ENCODE results near the gene C1R.

The C1R gene

GRCh38 chr12:7101047-7101693 is 8.9 kb upstream of the C1R start:
- H3K4me3 ChIP-seq: no peak overlapping the region
- no peaks in the 10 kb centered on the region for H3K9me3 ChIP-seq
- DNase-seq (ENCODE audit: low spot score in 2 of 2): no peak
- peaks cover 10% of the 10 kb centered on the region; the same call in 1 of the 2 replicates for H3K36me3 ChIP-seq (replicated peaks)
- no peaks in the 10 kb centered on the region for H3K27me3 ChIP-seq (ENCODE audit: low read depth)
- in situ Hi-C loops (cut with MboI; ENCODE audit: low sequenced_read_pairs): loop anchor here (25.0 kb wide), 1 partner anchor 364 kb away; no protein-coding TSS in a partner anchor
- no peaks in the 10 kb centered on the region for H3K4me1 ChIP-seq

- DNase-seq (ENCODE audit: low spot score in 2 of 2): no peak
- in situ Hi-C loops (cut with MboI; ENCODE audit: low sequenced_read_pairs): loop anchor here (25.0 kb wide), 1 partner anchor 363 kb away; no protein-coding TSS in a partner anchor
Measured at GRCh38 chr12:7100239-7100638, 8.0 kb upstream of the C1R start.

GRCh38 chr12:7099290-7099996 is 7.2 kb upstream of the C1R start:
- DNase-seq (ENCODE audit: low spot score in 2 of 2): no peak
- Histone ChIP-seq H3K4me3 (no peak overlapping the region), H3K36me3 (replicated peaks) (peaks cover 10% of the 10 kb centered on the region; the same call in 1 of the 2 replicates), H3K27me3 (ENCODE audit: low read depth) (no peaks in the 10 kb centered on the region), H3K4me1 (no peaks in the 10 kb centered on the region), H3K9me3 (no peaks in the 10 kb centered on the region)
- in situ Hi-C loops (cut with MboI; ENCODE audit: low sequenced_read_pairs): no loop called here

More at GRCh38 chr12:7100239-7100638, 8.0 kb upstream of the C1R start:
- Histone ChIP-seq H3K9me3 (no peaks in the 10 kb centered on the region), H3K4me1 (no peaks in the 10 kb centered on the region), H3K36me3 (replicated peaks) (peaks cover 10% of the 10 kb centered on the region; the same call in 1 of the 2 replicates), H3K4me3 (no peak overlapping the region), H3K27me3 (ENCODE audit: low read depth) (no peaks in the 10 kb centered on the region)

- Histone ChIP-seq H3K36me3 (replicated peaks) (peaks cover 10% of the 10 kb centered on the region; the same call in 1 of the 2 replicates), H3K4me1 (peaks cover 3% of the 10 kb centered on the region), H3K27me3 (ENCODE audit: low read depth) (no peaks in the 10 kb centered on the region), H3K4me3 (no peak overlapping the region), H3K9me3 (no peaks in the 10 kb centered on the region)
- no peak for DNase-seq (ENCODE audit: low spot score in 2 of 2)
- in situ Hi-C loops (cut with MboI; ENCODE audit: low sequenced_read_pairs): no loop called here
Measured at GRCh38 chr12:7096979-7097378, 4.7 kb upstream of the C1R start.

GRCh38 chr12:7096006-7096932 is 4.0 kb upstream of the C1R start:
- in situ Hi-C loops (cut with MboI; ENCODE audit: low sequenced_read_pairs): no loop called here
- Histone ChIP-seq H3K4me1 (peaks cover 10% of the 10 kb centered on the region), H3K9me3 (no peaks in the 10 kb centered on the region), H3K27me3 (ENCODE audit: low read depth) (no peaks in the 10 kb centered on the region), H3K36me3 (replicated peaks) (peaks cover 10% of the 10 kb centered on the region; the same call in 1 of the 2 replicates), H3K4me3 (no peak overlapping the region)
- DNase-seq (ENCODE audit: low spot score in 2 of 2): no peak

- Histone ChIP-seq H3K9me3 (no peaks in the 10 kb centered on the region), H3K4me3 (no peak overlapping the region), H3K4me1 (peaks cover 22% of the 10 kb centered on the region), H3K36me3 (replicated peaks) (peaks cover 6% of the 10 kb centered on the region; the same call in 1 of the 2 replicates), H3K27me3 (ENCODE audit: low read depth) (no peaks in the 10 kb centered on the region)
- in situ Hi-C loops (cut with MboI; ENCODE audit: low sequenced_read_pairs): no loop called here
- no peak for DNase-seq (ENCODE audit: low spot score in 2 of 2)
Measured at GRCh38 chr12:7093892-7094291, 1.6 kb upstream of the C1R start.

GRCh38 chr12:7093486-7093885 is 1.2 kb upstream of the C1R start:
- H3K27me3 ChIP-seq (ENCODE audit: low read depth): no peaks in the 10 kb centered on the region
- in situ Hi-C loops (cut with MboI; ENCODE audit: low sequenced_read_pairs): no loop called here
- H3K36me3 ChIP-seq (replicated peaks): peaks cover 3% of the 10 kb centered on the region; the same call in 1 of the 2 replicates
- H3K4me1 ChIP-seq: peaks cover 22% of the 10 kb centered on the region
- no peaks in the 10 kb centered on the region for H3K9me3 ChIP-seq
- H3K4me3 ChIP-seq: no peak overlapping the region
- no peak for DNase-seq (ENCODE audit: low spot score in 2 of 2)

- Histone ChIP-seq H3K9me3 (no peaks in the 10 kb centered on the region), H3K4me1 (peaks cover 22% of the 10 kb centered on the region), H3K4me3 (no peak overlapping the region), H3K36me3 (replicated peaks) (no peaks in the 10 kb centered on the region), H3K27me3 (ENCODE audit: low read depth) (no peaks in the 10 kb centered on the region)
- DNase-seq (ENCODE audit: low spot score in 2 of 2): no peak
- in situ Hi-C loops (cut with MboI; ENCODE audit: low sequenced_read_pairs): no loop called here
Measured at GRCh38 chr12:7092986-7093460, 778 bp upstream of the C1R start.

GRCh38 chr12:7091660-7092228 is 501 bp downstream of the C1R start:
- Histone ChIP-seq H3K9me3 (no peaks in the 10 kb centered on the region), H3K27me3 (ENCODE audit: low read depth) (no peaks in the 10 kb centered on the region), H3K4me1 (peaks cover 22% of the 10 kb centered on the region), H3K4me3 (peak overlapping the region; percentile 21), H3K36me3 (replicated peaks) (no peaks in the 10 kb centered on the region)
- no peak for DNase-seq (ENCODE audit: low spot score in 2 of 2)
- in situ Hi-C loops (cut with MboI; ENCODE audit: low sequenced_read_pairs): no loop called here

GRCh38 chr12:7091171-7091570 is 1.1 kb downstream of the C1R start:
- H3K27me3 ChIP-seq (ENCODE audit: low read depth): no peaks in the 10 kb centered on the region
- H3K36me3 ChIP-seq (replicated peaks): no peaks in the 10 kb centered on the region
- in situ Hi-C loops (cut with MboI; ENCODE audit: low sequenced_read_pairs): no loop called here
- peaks cover 22% of the 10 kb centered on the region for H3K4me1 ChIP-seq
- H3K4me3 ChIP-seq: no peak overlapping the region
- no peaks in the 10 kb centered on the region for H3K9me3 ChIP-seq
- DNase-seq (ENCODE audit: low spot score in 2 of 2): no peak

- H3K27me3 ChIP-seq (ENCODE audit: low read depth): no peaks in the 10 kb centered on the region
- peak; percentile 93 to 94 for DNase-seq (ENCODE audit: low spot score in 2 of 2)
- no peaks in the 10 kb centered on the region for H3K36me3 ChIP-seq (replicated peaks)
- no peak overlapping the region for H3K4me3 ChIP-seq
- no peaks in the 10 kb centered on the region for H3K9me3 ChIP-seq
- peaks cover 22% of the 10 kb centered on the region for H3K4me1 ChIP-seq
- in situ Hi-C loops (cut with MboI; ENCODE audit: low sequenced_read_pairs): no loop called here
Measured at GRCh38 chr12:7090222-7090998, 1.8 kb downstream of the C1R start.

- Histone ChIP-seq H3K36me3 (replicated peaks) (no peaks in the 10 kb centered on the region), H3K4me3 (no peak overlapping the region), H3K9me3 (no peaks in the 10 kb centered on the region), H3K4me1 (peaks cover 22% of the 10 kb centered on the region), H3K27me3 (ENCODE audit: low read depth) (no peaks in the 10 kb centered on the region)
- DNase-seq (ENCODE audit: low spot score in 2 of 2): no peak
- in situ Hi-C loops (cut with MboI; ENCODE audit: low sequenced_read_pairs): no loop called here
Measured at GRCh38 chr12:7089196-7089871, 2.9 kb downstream of the C1R start.
